K562 (cell line): ENCODE measurements around the gene GJA9. TPM values are rescaled to one million over a fixed set of nuclear protein-coding genes. Genes with fewer than 3 reads are reported as not detected.
A peak's percentile ranks its signal among the peaks of the same experiment; 100 is the strongest.

Experiments used
- FOXP1 ChIP-seq: sonication (generic); formaldehyde crosslinking; IDR thresholded peaks from 2 replicates; pipeline ENCODE4 v1.8.0; 2022; ENCODE audit warnings: mild to moderate bottlenecking, missing genetic modification reagents
- GATAD2A ChIP-seq: fragments of 450-650 bp; IDR thresholded peaks from 2 replicates; pipeline ENCODE4 v1.6.1; 2017
- HSF4 ChIP-seq: fragments of 250-450 bp; sonication (Bioruptor Pico); IDR thresholded peaks from 2 replicates; pipeline ENCODE4 v2.1.2; 2022; ENCODE audit warnings: mild to moderate bottlenecking, moderate library complexity, borderline replicate concordance
- NBN ChIP-seq: fragments of 450-650 bp; IDR thresholded peaks from 2 replicates; pipeline ENCODE4 v1.6.1; 2016; ENCODE audit warnings: low read depth, mild to moderate bottlenecking
- RCOR1 ChIP-seq, 2 experiments: IDR thresholded peaks; 2 replicates each; pipeline ENCODE4 v1.6.1; 2012; ENCODE audit warnings: low read depth in 2 of 2, low read length in 2 of 2, borderline replicate concordance in 1 of 2, improper control_type of control experiment in 1 of 2
- TCF7 ChIP-seq: sonication (generic); IDR thresholded peaks from 2 replicates; pipeline ENCODE4 v1.6.1; 2016; ENCODE audit warnings: antibody characterized with exemption, borderline replicate concordance
- polyA plus RNA-seq, 8 experiments: library from polyadenylated mRNA; depleted of rRNA in 4 of 8; stranded (reverse) in 5 of 8; unstranded in 3 of 8; fragments of >200 nt; fragmentation: Nextera tagmentation in 2 of 8; fragmentation: Illumina TruSeq in 1 of 8; extraction: Ambion mirVana in 2 of 8; extraction: Trizol in 1 of 8; gene quantifications; 2 replicates each; pipeline versions ENCODE4 v1.2.1 to v1.2.3, GENCODE V29; 2011 to 2014; ENCODE audit warnings: inconsistent platforms in 1 of 8, missing spikeins in 1 of 8
- total RNA-seq, 7 experiments: library from RNA; depleted of rRNA in 6 of 7; stranded (reverse); fragments of >200 nt in 6 of 7; fragmentation: Illumina TruSeq in 2 of 7; extraction: Trizol in 2 of 7; gene quantifications; 2 replicates each; pipeline versions ENCODE4 v1.2.1 to v1.2.3, GENCODE V29; 2011 to 2021; ENCODE audit warnings: low replicate concordance in 1 of 7
- TF ChIP-seq, protein P1 (sequence below): sonication (generic); formaldehyde crosslinking; IDR thresholded peaks from 2 replicates; pipeline ENCODE4 v1.8.0; 2023; ENCODE audit warnings: mild to moderate bottlenecking, missing genetic modification reagents
- TF ChIP-seq, protein P2 (sequence below): fragments of 250-450 bp; sonication (Bioruptor Pico); IDR thresholded peaks from 2 replicates; pipeline ENCODE4 v1.4.0; 2020
- TF ChIP-seq, protein P3 (sequence below): fragments of 450-650 bp; IDR thresholded peaks from 2 replicates; pipeline ENCODE4 v1.7.0; 2016; ENCODE audit warnings: borderline replicate concordance
- TF ChIP-seq, protein P4 (sequence below): fragments of 250-450 bp; sonication (Bioruptor Pico); IDR thresholded peaks from 2 replicates; pipeline ENCODE4 v1.9.0; 2021; ENCODE audit warnings: mild to moderate bottlenecking

GJA9 gene
- total and polyA plus RNA-seq, 9 of the 15 experiments (the other 6 are each of a cell fraction or from before 2014, with no cell fraction given) = not detected

DNA sequence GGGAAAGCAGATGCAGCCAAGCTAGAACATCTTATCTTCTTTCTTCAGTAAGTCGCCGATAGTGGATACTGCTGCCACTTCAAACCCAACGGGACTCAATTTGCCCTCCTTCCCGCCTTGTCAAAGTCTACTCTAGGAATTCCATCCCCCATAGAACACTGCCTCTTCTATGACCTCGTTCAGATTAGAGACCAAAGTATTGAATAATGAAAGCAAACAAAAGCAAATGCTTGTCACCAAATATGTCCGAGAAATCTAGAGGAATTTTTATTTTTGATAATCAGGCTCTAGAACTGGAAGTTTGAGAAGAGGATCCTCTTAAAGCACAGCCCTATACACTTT is 21.0 kb downstream of the GJA9 start (continued):
- TF ChIP-seq, protein P1, sequence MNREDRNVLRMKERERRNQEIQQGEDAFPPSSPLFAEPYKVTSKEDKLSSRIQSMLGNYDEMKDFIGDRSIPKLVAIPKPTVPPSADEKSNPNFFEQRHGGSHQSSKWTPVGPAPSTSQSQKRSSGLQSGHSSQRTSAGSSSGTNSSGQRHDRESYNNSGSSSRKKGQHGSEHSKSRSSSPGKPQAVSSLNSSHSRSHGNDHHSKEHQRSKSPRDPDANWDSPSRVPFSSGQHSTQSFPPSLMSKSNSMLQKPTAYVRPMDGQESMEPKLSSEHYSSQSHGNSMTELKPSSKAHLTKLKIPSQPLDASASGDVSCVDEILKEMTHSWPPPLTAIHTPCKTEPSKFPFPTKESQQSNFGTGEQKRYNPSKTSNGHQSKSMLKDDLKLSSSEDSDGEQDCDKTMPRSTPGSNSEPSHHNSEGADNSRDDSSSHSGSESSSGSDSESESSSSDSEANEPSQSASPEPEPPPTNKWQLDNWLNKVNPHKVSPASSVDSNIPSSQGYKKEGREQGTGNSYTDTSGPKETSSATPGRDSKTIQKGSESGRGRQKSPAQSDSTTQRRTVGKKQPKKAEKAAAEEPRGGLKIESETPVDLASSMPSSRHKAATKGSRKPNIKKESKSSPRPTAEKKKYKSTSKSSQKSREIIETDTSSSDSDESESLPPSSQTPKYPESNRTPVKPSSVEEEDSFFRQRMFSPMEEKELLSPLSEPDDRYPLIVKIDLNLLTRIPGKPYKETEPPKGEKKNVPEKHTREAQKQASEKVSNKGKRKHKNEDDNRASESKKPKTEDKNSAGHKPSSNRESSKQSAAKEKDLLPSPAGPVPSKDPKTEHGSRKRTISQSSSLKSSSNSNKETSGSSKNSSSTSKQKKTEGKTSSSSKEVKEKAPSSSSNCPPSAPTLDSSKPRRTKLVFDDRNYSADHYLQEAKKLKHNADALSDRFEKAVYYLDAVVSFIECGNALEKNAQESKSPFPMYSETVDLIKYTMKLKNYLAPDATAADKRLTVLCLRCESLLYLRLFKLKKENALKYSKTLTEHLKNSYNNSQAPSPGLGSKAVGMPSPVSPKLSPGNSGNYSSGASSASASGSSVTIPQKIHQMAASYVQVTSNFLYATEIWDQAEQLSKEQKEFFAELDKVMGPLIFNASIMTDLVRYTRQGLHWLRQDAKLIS (CRISPR knock-in tag) = 0 out of 2 replicates have a peak, but pooled peaks have one; percentile 32
- TF ChIP-seq TCF7 (no peak), FOXP1 (CRISPR knock-in tag) (no peak), NBN (no peak), GATAD2A (no peak), HSF4 (no peak), RCOR1 (IDR thresholded peaks at IDR 0.05; ENCODE audit: borderline replicate concordance in 1 of 2, low read depth in 2 of 2, low read length in 2 of 2) (0 out of 4 replicates have a peak, but pooled peaks of 1 of the 2 experiments have one; percentile 4)
- TF ChIP-seq, protein P2, sequence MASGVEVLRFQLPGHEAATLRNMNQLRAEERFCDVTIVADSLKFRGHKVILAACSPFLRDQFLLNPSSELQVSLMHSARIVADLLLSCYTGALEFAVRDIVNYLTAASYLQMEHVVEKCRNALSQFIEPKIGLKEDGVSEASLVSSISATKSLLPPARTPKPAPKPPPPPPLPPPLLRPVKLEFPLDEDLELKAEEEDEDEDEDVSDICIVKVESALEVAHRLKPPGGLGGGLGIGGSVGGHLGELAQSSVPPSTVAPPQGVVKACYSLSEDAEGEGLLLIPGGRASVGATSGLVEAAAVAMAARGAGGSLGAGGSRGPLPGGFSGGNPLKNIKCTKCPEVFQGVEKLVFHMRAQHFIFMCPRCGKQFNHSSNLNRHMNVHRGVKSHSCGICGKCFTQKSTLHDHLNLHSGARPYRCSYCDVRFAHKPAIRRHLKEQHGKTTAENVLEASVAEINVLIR = no peak
- TF ChIP-seq, protein P3, sequence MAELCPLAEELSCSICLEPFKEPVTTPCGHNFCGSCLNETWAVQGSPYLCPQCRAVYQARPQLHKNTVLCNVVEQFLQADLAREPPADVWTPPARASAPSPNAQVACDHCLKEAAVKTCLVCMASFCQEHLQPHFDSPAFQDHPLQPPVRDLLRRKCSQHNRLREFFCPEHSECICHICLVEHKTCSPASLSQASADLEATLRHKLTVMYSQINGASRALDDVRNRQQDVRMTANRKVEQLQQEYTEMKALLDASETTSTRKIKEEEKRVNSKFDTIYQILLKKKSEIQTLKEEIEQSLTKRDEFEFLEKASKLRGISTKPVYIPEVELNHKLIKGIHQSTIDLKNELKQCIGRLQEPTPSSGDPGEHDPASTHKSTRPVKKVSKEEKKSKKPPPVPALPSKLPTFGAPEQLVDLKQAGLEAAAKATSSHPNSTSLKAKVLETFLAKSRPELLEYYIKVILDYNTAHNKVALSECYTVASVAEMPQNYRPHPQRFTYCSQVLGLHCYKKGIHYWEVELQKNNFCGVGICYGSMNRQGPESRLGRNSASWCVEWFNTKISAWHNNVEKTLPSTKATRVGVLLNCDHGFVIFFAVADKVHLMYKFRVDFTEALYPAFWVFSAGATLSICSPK = no peak
- TF ChIP-seq, protein P4, sequence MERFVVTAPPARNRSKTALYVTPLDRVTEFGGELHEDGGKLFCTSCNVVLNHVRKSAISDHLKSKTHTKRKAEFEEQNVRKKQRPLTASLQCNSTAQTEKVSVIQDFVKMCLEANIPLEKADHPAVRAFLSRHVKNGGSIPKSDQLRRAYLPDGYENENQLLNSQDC (CRISPR knock-in tag) = no peak
- TF ChIP-seq, all 486 proteins: peak for 2
